Stimulated activated effector memory CD8-positive, alpha-beta T cell treated with anti-CD3 and anti-CD28 coated beads, Interleukin-12 subunit alpha, Interleukin-12 subunit beta, amount 100 ng/mL, for 72 hours (primary cell): Measurements from ENCODE around the gene FHIT.
A peak's percentile ranks its signal among the peaks of the same experiment; 100 is the strongest.

Experiments used
- ATAC-seq: fragments of 150-1000 bp; cut with Tn5 transposase; 2 replicates; pipeline ENCODE4 v1.10.0; 2021
- DNase-seq, 2 donors: peaks; one replicate each; pipeline ENCODE4 v3.0.0; 2021 to 2022; ENCODE audit warnings: low spot score in 2 of 2
- H3K27ac Mint-ChIP-seq: one replicate; pipeline ENCODE4 v1.8.0; 2022; ENCODE audit warnings: mild to moderate bottlenecking, mixed read lengths
- H3K36me3 Mint-ChIP-seq: one replicate; pipeline ENCODE4 v1.8.0; 2022; ENCODE audit warnings: mild to moderate bottlenecking, mixed read lengths
- H3K4me1 Mint-ChIP-seq: one replicate; pipeline ENCODE4 v1.8.0; 2022; ENCODE audit warnings: mixed read lengths
- H3K4me3 Mint-ChIP-seq: one replicate; pipeline ENCODE4 v1.8.0; 2022; ENCODE audit warnings: mild to moderate bottlenecking, mixed read lengths
- H3K9me3 Mint-ChIP-seq: one replicate; pipeline ENCODE4 v1.8.0; 2022; ENCODE audit warnings: mixed read lengths

Gene FHIT

GRCh38 chr3:60207905-60208304 is 1043.3 kb downstream of the FHIT start:
- Mint-ChIP-seq H3K9me3 (peaks cover 4% of the 10 kb centered on the region), H3K4me1 (no peaks in the 10 kb centered on the region), H3K4me3 (no peak overlapping the region), H3K36me3 (no peaks in the 10 kb centered on the region), H3K27ac (no peak overlapping the region)
- ATAC-seq (no peak), DNase-seq (no peak)

- no peak for ATAC-seq
- DNase-seq, result no peak
- H3K27ac Mint-ChIP-seq, result no peak overlapping the region
- no peaks in the 10 kb centered on the region for H3K4me1 Mint-ChIP-seq
- H3K36me3 Mint-ChIP-seq, result no peaks in the 10 kb centered on the region
- H3K4me3 Mint-ChIP-seq, result no peak overlapping the region
- peaks cover 4% of the 10 kb centered on the region for H3K9me3 Mint-ChIP-seq
Measured at GRCh38 chr3:60206206-60206605, 1045.0 kb downstream of the FHIT start.

- Mint-ChIP-seq H3K4me3 (no peak overlapping the region), H3K9me3 (no peaks in the 10 kb centered on the region), H3K36me3 (no peaks in the 10 kb centered on the region), H3K4me1 (no peaks in the 10 kb centered on the region), H3K27ac (no peak overlapping the region)
- DNase-seq (no peak), ATAC-seq (no peak)
Measured at GRCh38 chr3:60202052-60202726, 1049.1 kb downstream of the FHIT start.

- no peaks in the 10 kb centered on the region for H3K36me3 Mint-ChIP-seq
- no peak overlapping the region for H3K27ac Mint-ChIP-seq
- no peak overlapping the region for H3K4me3 Mint-ChIP-seq
- H3K4me1 Mint-ChIP-seq, result no peaks in the 10 kb centered on the region
- ATAC-seq (no peak), DNase-seq (no peak)
- no peaks in the 10 kb centered on the region for H3K9me3 Mint-ChIP-seq
Measured at GRCh38 chr3:60199306-60199705, 1051.9 kb downstream of the FHIT start.

- Mint-ChIP-seq H3K9me3 (no peaks in the 10 kb centered on the region), H3K4me3 (no peak overlapping the region), H3K4me1 (no peaks in the 10 kb centered on the region), H3K36me3 (no peaks in the 10 kb centered on the region), H3K27ac (no peak overlapping the region)
- DNase-seq (no peak), ATAC-seq (no peak)
Measured at GRCh38 chr3:60198179-60198720, 1053.0 kb downstream of the FHIT start.

- ATAC-seq, result peak; percentile 87
- H3K27ac Mint-ChIP-seq, result peak overlapping the region; percentile 33
Measured at GRCh38 chr3:60192297-60193114, 1058.7 kb downstream of the FHIT start.

GRCh38 chr3:60190073-60190472 is 1061.2 kb downstream of the FHIT start:
- H3K4me1 Mint-ChIP-seq, result peaks cover 40% of the 10 kb centered on the region
- H3K4me3 Mint-ChIP-seq, result peak overlapping the region; percentile 20
- peak; percentile 59 for ATAC-seq
- H3K27ac Mint-ChIP-seq, result peak overlapping the region; percentile 80
- no peaks in the 10 kb centered on the region for H3K9me3 Mint-ChIP-seq
- no peak for DNase-seq
- no peaks in the 10 kb centered on the region for H3K36me3 Mint-ChIP-seq

More at GRCh38 chr3:60192297-60193114, 1058.7 kb downstream of the FHIT start:
- Mint-ChIP-seq H3K36me3 (no peaks in the 10 kb centered on the region), H3K9me3 (no peaks in the 10 kb centered on the region), H3K4me3 (peak overlapping the region; percentile 5), H3K4me1 (peaks cover 23% of the 10 kb centered on the region)
- peak in 1 of 2 donors; percentile 51 for DNase-seq

- Mint-ChIP-seq H3K27ac (peak overlapping the region; percentile 80), H3K36me3 (no peaks in the 10 kb centered on the region), H3K4me1 (peaks cover 40% of the 10 kb centered on the region), H3K9me3 (no peaks in the 10 kb centered on the region), H3K4me3 (peak overlapping the region; percentile 20)
- no peak for DNase-seq
- ATAC-seq, result no peak
Measured at GRCh38 chr3:60189304-60189703, 1061.9 kb downstream of the FHIT start.

GRCh38 chr3:60188803-60189202 is 1062.4 kb downstream of the FHIT start:
- peak; percentile 5 for ATAC-seq
- peaks cover 40% of the 10 kb centered on the region for H3K4me1 Mint-ChIP-seq
- DNase-seq, result no peak
- H3K9me3 Mint-ChIP-seq, result no peaks in the 10 kb centered on the region
- H3K36me3 Mint-ChIP-seq, result no peaks in the 10 kb centered on the region
- peak overlapping the region; percentile 20 for H3K4me3 Mint-ChIP-seq
- peak overlapping the region; percentile 80 for H3K27ac Mint-ChIP-seq

- DNase-seq, result no peak
Measured at GRCh38 chr3:60187343-60187742, 1063.9 kb downstream of the FHIT start.

GRCh38 chr3:60186359-60186758 is 1064.9 kb downstream of the FHIT start:
- Mint-ChIP-seq H3K4me1 (peaks cover 30% of the 10 kb centered on the region), H3K4me3 (peak overlapping the region; percentile 26), H3K27ac (peak overlapping the region; percentile 78), H3K9me3 (no peaks in the 10 kb centered on the region), H3K36me3 (no peaks in the 10 kb centered on the region)
- DNase-seq (no peak), ATAC-seq (peak; percentile 93)

More at GRCh38 chr3:60187343-60187742, 1063.9 kb downstream of the FHIT start:
- no peak overlapping the region for H3K4me3 Mint-ChIP-seq
- H3K27ac Mint-ChIP-seq, result no peak overlapping the region
- ATAC-seq, result no peak
- H3K9me3 Mint-ChIP-seq, result no peaks in the 10 kb centered on the region
- H3K4me1 Mint-ChIP-seq, result peaks cover 32% of the 10 kb centered on the region
- H3K36me3 Mint-ChIP-seq, result no peaks in the 10 kb centered on the region

- DNase-seq (no peak), ATAC-seq (no peak)
- Mint-ChIP-seq H3K4me1 (peaks cover 27% of the 10 kb centered on the region), H3K4me3 (no peak overlapping the region), H3K9me3 (no peaks in the 10 kb centered on the region), H3K36me3 (no peaks in the 10 kb centered on the region), H3K27ac (no peak overlapping the region)
Measured at GRCh38 chr3:60185161-60185560, 1066.1 kb downstream of the FHIT start.

GRCh38 chr3:60182697-60183096 is 1068.6 kb downstream of the FHIT start:
- Mint-ChIP-seq H3K4me1 (peaks cover 17% of the 10 kb centered on the region), H3K27ac (no peak overlapping the region), H3K9me3 (no peaks in the 10 kb centered on the region), H3K36me3 (no peaks in the 10 kb centered on the region), H3K4me3 (no peak overlapping the region)
- ATAC-seq (no peak), DNase-seq (no peak)

- Mint-ChIP-seq H3K4me3 (no peak overlapping the region), H3K9me3 (no peaks in the 10 kb centered on the region), H3K27ac (no peak overlapping the region), H3K36me3 (no peaks in the 10 kb centered on the region), H3K4me1 (no peaks in the 10 kb centered on the region)
- DNase-seq, result no peak
- ATAC-seq, result no peak
Measured at GRCh38 chr3:60178931-60179653, 1072.2 kb downstream of the FHIT start.

- DNase-seq (no peak), ATAC-seq (no peak)
- Mint-ChIP-seq H3K27ac (no peak overlapping the region), H3K4me3 (no peak overlapping the region), H3K9me3 (no peaks in the 10 kb centered on the region), H3K4me1 (no peaks in the 10 kb centered on the region), H3K36me3 (no peaks in the 10 kb centered on the region)
Measured at GRCh38 chr3:60177726-60178125, 1073.5 kb downstream of the FHIT start.
